ENCODE data around the gene HSBP1. TPM values are rescaled to one million over a fixed set of nuclear protein-coding genes. Genes with fewer than 3 reads are reported as not detected.

HSBP1 gene
- total and polyA plus RNA-seq, 9 of the 15 experiments (the other 6 are each of a cell fraction or from before 2014, with no cell fraction given), result 84.9 to 677 (median 204) TPM

DNA sequence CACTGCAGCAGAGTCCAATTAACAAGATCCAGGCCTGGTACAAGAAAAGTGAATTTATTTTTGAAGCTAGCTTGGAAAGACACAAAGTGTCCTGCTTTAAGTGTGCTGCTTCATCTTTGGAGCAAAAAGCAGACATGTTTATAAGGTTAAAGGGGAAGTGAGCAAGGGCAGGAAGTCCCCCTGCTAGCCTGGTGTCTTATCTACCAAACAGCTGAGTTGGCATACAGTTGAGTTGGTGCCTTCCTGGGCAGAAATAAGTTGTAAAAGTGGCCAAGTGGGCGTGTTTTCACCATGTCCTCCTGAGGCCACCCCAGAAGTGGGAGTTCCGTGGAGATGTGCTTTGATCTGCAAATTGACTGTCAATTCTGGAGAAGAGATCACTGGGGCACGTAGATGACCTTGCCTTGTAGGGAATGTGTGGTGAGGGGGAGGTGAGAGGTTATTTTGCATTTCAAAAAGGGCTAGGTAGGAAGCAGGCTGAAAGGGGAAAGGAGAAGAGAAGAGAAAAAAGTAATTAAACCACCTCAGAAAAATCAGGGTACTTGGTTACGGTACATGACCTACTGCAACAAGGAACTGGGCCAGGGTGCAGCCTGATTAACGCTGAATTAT lies 38.3 kb upstream of the HSBP1 start (continued):
- no peak for TF ChIP-seq POLR2G (IDR thresholded peaks at IDR 0.05; ENCODE audit: low read depth, low read length)
- TF ChIP-seq TAF1 (IDR thresholded peaks at IDR 0.05; ENCODE audit: control insufficient read depth, extremely low read depth, insufficient read depth, low read length, severe bottlenecking), result no peak
- no peak for TF ChIP-seq SMARCA5 (IDR thresholded peaks at IDR 0.05)
- TF ChIP-seq, protein P1, sequence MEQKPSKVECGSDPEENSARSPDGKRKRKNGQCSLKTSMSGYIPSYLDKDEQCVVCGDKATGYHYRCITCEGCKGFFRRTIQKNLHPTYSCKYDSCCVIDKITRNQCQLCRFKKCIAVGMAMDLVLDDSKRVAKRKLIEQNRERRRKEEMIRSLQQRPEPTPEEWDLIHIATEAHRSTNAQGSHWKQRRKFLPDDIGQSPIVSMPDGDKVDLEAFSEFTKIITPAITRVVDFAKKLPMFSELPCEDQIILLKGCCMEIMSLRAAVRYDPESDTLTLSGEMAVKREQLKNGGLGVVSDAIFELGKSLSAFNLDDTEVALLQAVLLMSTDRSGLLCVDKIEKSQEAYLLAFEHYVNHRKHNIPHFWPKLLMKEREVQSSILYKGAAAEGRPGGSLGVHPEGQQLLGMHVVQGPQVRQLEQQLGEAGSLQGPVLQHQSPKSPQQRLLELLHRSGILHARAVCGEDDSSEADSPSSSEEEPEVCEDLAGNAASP (IDR thresholded peaks at IDR 0.05), result no peak
- TF ChIP-seq KLF10 (CRISPR knock-in tag; IDR thresholded peaks at IDR 0.05), result no peak
- no peak for TF ChIP-seq E2F3 (CRISPR knock-in tag; IDR thresholded peaks at IDR 0.05)
- TF ChIP-seq, protein P2, sequence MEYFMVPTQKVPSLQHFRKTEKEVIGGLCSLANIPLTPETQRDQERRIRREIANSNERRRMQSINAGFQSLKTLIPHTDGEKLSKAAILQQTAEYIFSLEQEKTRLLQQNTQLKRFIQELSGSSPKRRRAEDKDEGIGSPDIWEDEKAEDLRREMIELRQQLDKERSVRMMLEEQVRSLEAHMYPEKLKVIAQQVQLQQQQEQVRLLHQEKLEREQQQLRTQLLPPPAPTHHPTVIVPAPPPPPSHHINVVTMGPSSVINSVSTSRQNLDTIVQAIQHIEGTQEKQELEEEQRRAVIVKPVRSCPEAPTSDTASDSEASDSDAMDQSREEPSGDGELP (CRISPR knock-in tag; IDR thresholded peaks at IDR 0.05; ENCODE audit: borderline replicate concordance), result no peak

DNA sequence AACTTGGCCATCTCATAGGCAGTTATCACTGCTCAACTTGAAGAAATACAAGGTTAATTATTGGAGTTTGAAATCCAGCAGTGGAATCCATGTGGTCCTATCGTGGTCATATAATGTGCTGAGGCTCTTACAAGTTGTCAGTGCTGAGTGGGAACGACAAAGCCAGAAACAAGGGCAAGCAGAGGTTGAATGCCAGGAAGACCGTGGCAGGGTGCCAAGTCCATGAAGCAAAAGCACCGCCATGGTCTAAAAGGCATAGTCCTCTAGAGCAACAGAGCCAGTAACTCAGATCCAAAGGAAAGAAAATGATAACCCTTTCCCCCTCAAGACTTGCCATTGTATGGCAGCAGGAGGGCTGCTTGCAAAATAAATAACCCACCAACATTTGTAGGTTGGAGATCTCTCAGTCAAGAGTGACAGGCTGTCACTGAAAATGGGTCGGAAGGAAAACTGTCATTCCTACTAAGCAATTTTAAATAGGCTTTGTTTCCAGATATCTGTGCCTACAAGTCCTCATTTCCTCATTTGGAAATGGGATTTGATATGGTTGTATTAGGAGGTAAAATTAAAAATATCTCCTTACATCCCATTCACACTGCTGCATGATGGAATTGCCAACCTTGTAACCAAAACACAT lies 36.4 kb upstream of the HSBP1 start:
- ChIA-PET CTCF (ENCODE audit: low intra/inter-chr PET ratio) (no interaction called here), POLR2A (interaction anchor here (0.6 kb wide), 1 partner anchor 54 kb away, joined by 3 read pairs; no protein-coding TSS in a partner anchor)
- no peaks in the 10 kb centered on the region for H3K79me2 ChIP-seq (ENCODE audit: control insufficient read depth, insufficient read depth, low read length)
- TF ChIP-seq NFIC (IDR thresholded peaks at IDR 0.05), result peak; percentile 71
- no peak for TF ChIP-seq ZBTB1 (CRISPR knock-in tag; IDR thresholded peaks at IDR 0.05; ENCODE audit: borderline replicate concordance, low read depth)
- TF ChIP-seq, protein P3, sequence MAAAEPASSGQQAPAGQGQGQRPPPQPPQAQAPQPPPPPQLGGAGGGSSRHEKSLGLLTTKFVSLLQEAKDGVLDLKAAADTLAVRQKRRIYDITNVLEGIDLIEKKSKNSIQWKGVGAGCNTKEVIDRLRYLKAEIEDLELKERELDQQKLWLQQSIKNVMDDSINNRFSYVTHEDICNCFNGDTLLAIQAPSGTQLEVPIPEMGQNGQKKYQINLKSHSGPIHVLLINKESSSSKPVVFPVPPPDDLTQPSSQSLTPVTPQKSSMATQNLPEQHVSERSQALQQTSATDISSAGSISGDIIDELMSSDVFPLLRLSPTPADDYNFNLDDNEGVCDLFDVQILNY (CRISPR knock-in tag; IDR thresholded peaks at IDR 0.05), result no peak
- TF ChIP-seq SLC30A9 (CRISPR knock-in tag; IDR thresholded peaks at IDR 0.05), result no peak
- DNase-seq (ENCODE audit: extremely low read depth in 1 of 4, low spot score in 3 of 4) (no peak), ATAC-seq (no peak), FAIRE-seq (no peak)
- intact Hi-C loops (cut with micrococcal nuclease), result no loop called here
- peaks cover 11 to 17% of the 10 kb centered on the region in 2 experiments; a peak in 4 of 5 replicates for H3K27me3 ChIP-seq (ENCODE audit: control insufficient read depth in 2 of 2, insufficient read depth in 2 of 2, low read length in 2 of 2)
- no peak overlapping the region for H3K9ac ChIP-seq (ENCODE audit: insufficient read depth in 1 of 2, low read depth in 2 of 2, low read length in 2 of 2)
- no TSS peak for BruUV-seq (replicated peaks)
- no peaks in the 10 kb centered on the region for H3K9me3 ChIP-seq (replicated peaks; ENCODE audit: control insufficient read depth, insufficient read depth, low read depth, low read length)
- no peaks in the 10 kb centered on the region for H3K4me1 ChIP-seq (replicated peaks in 1 of 2; ENCODE audit: control insufficient read depth in 2 of 2, insufficient read depth in 2 of 2, low read length in 2 of 2)
- no peaks in the 10 kb centered on the region for H3K9me1 ChIP-seq (ENCODE audit: control insufficient read depth, insufficient read depth, low read length)
- H3K27ac ChIP-seq (ENCODE audit: extremely low read depth, low read depth, low read length), result no peak overlapping the region
- no peak overlapping the region for H3K4me2 ChIP-seq (ENCODE audit: insufficient read depth, low read length)
- 4% methylated on average over 5 of the region's 5 CpGs for whole genome bisulfite sequencing (ENCODE audit: insufficient coverage, low coverage, missing lambda C conversion rate)
- no peaks in the 10 kb centered on the region; the same call in 1 of the 2 replicates for H4K20me1 ChIP-seq (replicated peaks; ENCODE audit: control insufficient read depth, insufficient read depth, low read length)
- no peak overlapping the region for H3K4me3 ChIP-seq
- no peak overlapping the region for H2AFZ ChIP-seq (ENCODE audit: low read depth, low read length)
- in situ Hi-C loops (cut with MboI), result no loop called here
- H3K36me3 ChIP-seq (ENCODE audit: control insufficient read depth, insufficient read depth, low read length), result no peaks in the 10 kb centered on the region

Measured in K562 (cell line).